DMS153 treated with DMSO at 0.1 percent for 48 hours (cell line): ENCODE results near the gene AMMECR1L.
A peak's percentile ranks its signal among the peaks of the same experiment; 100 is the strongest.
"Not testable (repeated sequence)": the region's sequence is repeated elsewhere in the genome, so short reads cannot be mapped to it uniquely, and the experiment has no call there.

ENCODE experiments used
- DNase-seq: peaks from one replicate; lab custom pipeline; 2025; ENCODE audit not compliant: unreplicated experiment; lab: John Stamatoyannopoulos, UW

The AMMECR1L gene

GRCh38 chr2:127885780-127886592 lies at the start of gene AMMECR1L:
Gene AMMECR1L, minus strand, starts transcription at chr2:127885956. Its CDS starts 11,722 bp downstream, at chr2:127874234.
- not testable (repeated sequence) for DNase-seq

- no peak for DNase-seq
These were observed 49.6 kb upstream of the AMMECR1L start for GRCh38 chr2:127935337-127935736.

GRCh38 chr2:127932199-127932876 lies 46.6 kb upstream of the AMMECR1L start:
- no peak for DNase-seq

GRCh38 chr2:127929449-127929848 lies 43.7 kb upstream of the AMMECR1L start:
- no peak for DNase-seq

GRCh38 chr2:127927384-127927783 lies 41.6 kb upstream of the AMMECR1L start:
- no peak for DNase-seq

GRCh38 chr2:127917916-127918315 lies 32.2 kb upstream of the AMMECR1L start:
- DNase-seq: no peak

GRCh38 chr2:127913808-127914457 lies 28.2 kb upstream of the AMMECR1L start:
- DNase-seq: no peak

GRCh38 chr2:127911737-127912136 lies 26.0 kb upstream of the AMMECR1L start:
- no peak for DNase-seq

- no peak for DNase-seq
These were observed 24.7 kb upstream of the AMMECR1L start for GRCh38 chr2:127910415-127910814.

- no peak for DNase-seq
These were observed 23.3 kb upstream of the AMMECR1L start for GRCh38 chr2:127909019-127909418.

GRCh38 chr2:127907733-127908400 lies 22.1 kb upstream of the AMMECR1L start:
- DNase-seq: not testable (repeated sequence)

GRCh38 chr2:127906206-127906926 lies 20.6 kb upstream of the AMMECR1L start:
- peak; percentile 3 for DNase-seq

GRCh38 chr2:127901339-127902056 lies 15.7 kb upstream of the AMMECR1L start:
- DNase-seq: no peak

GRCh38 chr2:127897531-127898211 lies 11.9 kb upstream of the AMMECR1L start:
- no peak for DNase-seq

GRCh38 chr2:127893494-127893893 lies 7.7 kb upstream of the AMMECR1L start:
- no peak for DNase-seq

- no peak for DNase-seq
These were observed 7.3 kb upstream of the AMMECR1L start for GRCh38 chr2:127893033-127893432.

- DNase-seq: no peak
These were observed 6.1 kb upstream of the AMMECR1L start for GRCh38 chr2:127891811-127892210.

GRCh38 chr2:127890756-127891155 lies 5.0 kb upstream of the AMMECR1L start:
- DNase-seq: not testable (repeated sequence)

- DNase-seq: no peak
These were observed 3.0 kb upstream of the AMMECR1L start for GRCh38 chr2:127888772-127889171.
